Breast epithelium (tissue), 3 donors: ENCODE data around the gene XYLT1.

Experiments
- CTCF ChIP-seq, 3 donors: fragments of 450-650 bp; IDR thresholded peaks; one replicate each; pipeline ENCODE4 v1.5.1; 2016 to 2017; ENCODE audit warnings: antibody characterized with exemption in 3 of 3, mild to moderate bottlenecking in 3 of 3, moderate library complexity in 3 of 3
- POLR2A ChIP-seq: fragments of 450-650 bp; IDR thresholded peaks from one replicate; pipeline ENCODE4 v1.6.1; 2016; ENCODE audit warnings: antibody characterized with exemption, mild to moderate bottlenecking, moderate library complexity

GRCh38 chr16:17488506-17488905, 17.7 kb upstream of the XYLT1 start:
- TF ChIP-seq CTCF (IDR thresholded peaks at IDR 0.05) (no peak), POLR2A (no peak)
